Endothelial cell of umbilical vein (primary cell): ENCODE measurements around the gene SLC26A8. TPM values are rescaled to one million over a fixed set of nuclear protein-coding genes. Genes with fewer than 3 reads are reported as not detected.

Experiments used
- BruUV-seq: library from RNA; stranded (reverse); fragments of 400-500 nt; replicated peaks from 2 replicates; lab custom pipeline; 2021; lab: Mats Ljungman, UMichigan
- CTCF ChIA-PET: fragments of 300-600, 350-600 bp; sonication (Branson Sonifier 250); formaldehyde crosslinking; loops from one replicate; lab custom pipeline; 2021; ENCODE audit warnings: antibody characterized with exemption, inconsistent platforms; lab: Charles Lee
- POLR2A ChIA-PET: fragments of 300-600, 350-600 bp; sonication (Branson Sonifier 250); formaldehyde crosslinking; loops from one replicate; lab custom pipeline; 2021; ENCODE audit warnings: antibody characterized with exemption, inconsistent platforms; lab: Charles Lee
- DNase-seq: peaks from one replicate; pipeline ENCODE4 v3.0.0-alpha.2; 2011; ENCODE audit warnings: low read depth, low spot score
- FAIRE-seq: peaks from 2 replicates; lab custom pipeline; 2011; peaks lifted over from hg19 to GRCh38; lab: Jason Lieb, UNC
- H2AFZ ChIP-seq: 2 replicates; pipeline ENCODE4 v1.6.0; 2012; ENCODE audit warnings: low read depth, low read length, control low read depth, inconsistent platforms
- H3K27ac ChIP-seq: 2 replicates; pipeline ENCODE4 v1.5.1; 2011; ENCODE audit warnings: low read depth, mild to moderate bottlenecking, control low read depth, low read length, moderate library complexity; ENCODE audit not compliant: insufficient read depth
- H3K27me3 ChIP-seq, 2 experiments: 2 replicates each; pipeline versions ENCODE4 v1.6.0 to v1.6.1; 2011; ENCODE audit warnings: low read length in 2 of 2, mixed read lengths in 1 of 2; ENCODE audit not compliant: control insufficient read depth in 2 of 2, insufficient read depth in 2 of 2
- H3K36me3 ChIP-seq, 2 experiments: 2 replicates in 1 of 2; 3 replicates in 1 of 2; pipeline ENCODE4 v1.5.1; 2011; ENCODE audit warnings: low read length in 2 of 2, mild to moderate bottlenecking in 1 of 2, moderate library complexity in 1 of 2; ENCODE audit not compliant: control insufficient read depth in 2 of 2, insufficient read depth in 2 of 2; ENCODE audit errors: extremely low read depth in 1 of 2
- H3K4me1 ChIP-seq: 3 replicates; pipeline ENCODE4 v1.5.1; 2011; ENCODE audit warnings: mild to moderate bottlenecking, low read length; ENCODE audit not compliant: control insufficient read depth, insufficient read depth; ENCODE audit errors: extremely low read depth
- H3K4me2 ChIP-seq: 2 replicates; pipeline ENCODE4 v1.6.1; 2011; ENCODE audit warnings: low read length, control low read depth, mixed read lengths; ENCODE audit not compliant: insufficient read depth
- H3K4me3 ChIP-seq, 3 experiments: fragments of 200-600 bp in 1 of 3; sonication (generic), shearing (Covaris generic) in 1 of 3; replicated peaks in 1 of 3; 2 replicates each; pipeline ENCODE4 v1.5.1; 2011 to 2016; ENCODE audit warnings: control low read depth in 3 of 3, low read length in 3 of 3, mild to moderate bottlenecking in 2 of 3, inconsistent platforms in 1 of 3, low read depth in 1 of 3, moderate library complexity in 1 of 3; ENCODE audit not compliant: insufficient read depth in 1 of 3
- H3K79me2 ChIP-seq: 2 replicates; pipeline ENCODE4 v1.6.0; 2012; ENCODE audit warnings: low read length, inconsistent platforms; ENCODE audit not compliant: control insufficient read depth, insufficient read depth
- H3K9ac ChIP-seq: replicated peaks from 2 replicates; pipeline ENCODE3; 2011; ENCODE audit warnings: low read length, control low read depth; ENCODE audit not compliant: insufficient read depth; ENCODE audit errors: extremely low read depth
- H3K9me1 ChIP-seq: replicated peaks from 3 replicates; pipeline ENCODE4 v1.6.0; 2011; ENCODE audit warnings: mild to moderate bottlenecking, low read length; ENCODE audit not compliant: control insufficient read depth, insufficient read depth; ENCODE audit errors: extremely low read depth
- H3K9me3 ChIP-seq: replicated peaks from 2 replicates; pipeline ENCODE4 v1.5.1; 2012; ENCODE audit warnings: low read length, inconsistent platforms; ENCODE audit not compliant: control insufficient read depth, insufficient read depth
- H4K20me1 ChIP-seq: replicated peaks from 2 replicates; pipeline ENCODE3; 2011; ENCODE audit warnings: mild to moderate bottlenecking, low read length; ENCODE audit not compliant: control insufficient read depth, insufficient read depth; ENCODE audit errors: extremely low read depth
- CTCF ChIP-seq, 2 donors: IDR thresholded peaks; 1 replicate in 1 of 2; 2 replicates in 1 of 2; pipeline ENCODE4 v1.5.1; 2011; ENCODE audit warnings: low read length in 2 of 2, mild to moderate bottlenecking in 2 of 2, moderate library complexity in 2 of 2, control low read depth in 1 of 2, inconsistent platforms in 1 of 2, low read depth in 1 of 2; ENCODE audit not compliant: insufficient read depth in 1 of 2; ENCODE audit errors: extremely low read depth in 1 of 2
- EZH2 ChIP-seq: IDR thresholded peaks from 2 replicates; pipeline ENCODE4 v1.6.1; 2012; ENCODE audit warnings: borderline replicate concordance, low read depth, mild to moderate bottlenecking, moderate library complexity, low read length, inconsistent platforms; ENCODE audit not compliant: severe bottlenecking
- FOS ChIP-seq: IDR thresholded peaks from 2 replicates; pipeline ENCODE4 v1.6.1; 2011; ENCODE audit warnings: mild to moderate bottlenecking, low read length, moderate library complexity, borderline replicate concordance; ENCODE audit not compliant: insufficient read depth
- GATA2 ChIP-seq: IDR thresholded peaks from 2 replicates; pipeline ENCODE4 v1.7.0; 2011; ENCODE audit warnings: low read depth, mild to moderate bottlenecking, moderate library complexity, mixed read lengths, low read length; ENCODE audit not compliant: insufficient read length, insufficient read depth
- JUN ChIP-seq: IDR thresholded peaks from 2 replicates; pipeline ENCODE4 v1.6.1; 2011; ENCODE audit warnings: borderline replicate concordance, low read depth; ENCODE audit not compliant: insufficient read length, insufficient read depth
- MAX ChIP-seq: IDR thresholded peaks from 2 replicates; pipeline ENCODE4 v1.6.1; 2011; ENCODE audit not compliant: insufficient read depth, insufficient read length
- MYC ChIP-seq: IDR thresholded peaks from one replicate; pipeline ENCODE4 v1.6.1; 2011; ENCODE audit warnings: mild to moderate bottlenecking, low read depth, low read length
- POLR2A ChIP-seq: IDR thresholded peaks from 2 replicates; pipeline ENCODE4 v1.6.1; 2012; ENCODE audit warnings: low read depth, mild to moderate bottlenecking, control low read depth, low read length
- POLR2AphosphoS5 ChIP-seq: IDR thresholded peaks from 2 replicates; pipeline ENCODE4 v1.6.1; 2012; ENCODE audit warnings: low read depth, mild to moderate bottlenecking, control low read depth, low read length, moderate library complexity; ENCODE audit not compliant: insufficient read depth
- dilution Hi-C: fragments of 300-500 bp; cut with MboI; formaldehyde crosslinking; loops from one replicate; pipeline ENCODE4 v1.15.0; 2019; ENCODE audit warnings: low sequenced_read_pairs; ENCODE audit not compliant: extremely low pct_ligation_motif_present
- intact Hi-C: fragments of 100-400 bp; cut with micrococcal nuclease; formaldehyde crosslinking; loops from one replicate; pipeline ENCODE4 v1.10.0; 2022
- polyA plus RNA-seq, 4 experiments: library from polyadenylated mRNA; depleted of rRNA in 3 of 4; stranded (reverse) in 3 of 4; unstranded in 1 of 4; fragments of >200 nt; gene quantifications; 2 replicates each; pipeline versions ENCODE4 v1.2.1 to v1.2.3, GENCODE V29; 2011 to 2012; ENCODE audit warnings: missing spikeins in 1 of 4
- total RNA-seq: library from RNA; stranded (reverse); gene quantifications from 2 replicates; pipeline ENCODE4 v1.2.3, GENCODE V29; 2021

SLC26A8 gene
- total and polyA plus RNA-seq, 2 donors (not counting 3 experiments of a cell fraction or from before 2014, with no cell fraction given) = 0.01 TPM; not detected in 1

- FAIRE-seq (no peak), DNase-seq (no peak)
- Histone ChIP-seq H3K27me3 (no peaks in the 10 kb centered on the region), H3K9me3 (no peaks in the 10 kb centered on the region), H3K27ac (no peak overlapping the region), H3K4me1 (no peaks in the 10 kb centered on the region), H3K36me3 (peaks cover 0 to 4% of the 10 kb centered on the region in 2 experiments), H4K20me1 (peaks cover 3% of the 10 kb centered on the region), H3K4me2 (no peak overlapping the region), H3K9me1 (no peaks in the 10 kb centered on the region), H3K79me2 (peaks cover 83% of the 10 kb centered on the region), H3K9ac (no peak overlapping the region), H2AFZ (no peak overlapping the region), H3K4me3 (no peak overlapping the region)
- BruUV-seq = no TSS peak
- dilution Hi-C loops = no loop called here
- TF ChIP-seq MAX = no peak
- intact Hi-C loops = no loop called here
- ChIA-PET CTCF (interaction anchor here (1.5 kb wide), 1 partner anchor 12 kb away, joined by 5 read pairs; no protein-coding TSS in a partner anchor), POLR2A (no interaction called here)
Observed at GRCh38 chr6:36062247-36062646, 37.8 kb upstream of the SLC26A8 start.

- Histone ChIP-seq H3K79me2 (peaks cover 82% of the 10 kb centered on the region), H2AFZ (no peak overlapping the region), H3K27ac (no peak overlapping the region), H3K4me2 (no peak overlapping the region), H3K9me1 (no peaks in the 10 kb centered on the region), H4K20me1 (peaks cover 3% of the 10 kb centered on the region), H3K9ac (no peak overlapping the region), H3K9me3 (no peaks in the 10 kb centered on the region), H3K27me3 (no peaks in the 10 kb centered on the region), H3K4me1 (no peaks in the 10 kb centered on the region), H3K4me3 (no peak overlapping the region), H3K36me3 (peaks cover 0 to 4% of the 10 kb centered on the region in 2 experiments)
- dilution Hi-C loops (no loop called here), intact Hi-C loops (no loop called here)
- ChIA-PET CTCF (interaction anchor here (0.6 to 1.5 kb wide), 3 partner anchors 10 to 33 kb away, joined by 3 to 5 read pairs (median 3); no protein-coding TSS in a partner anchor), POLR2A (no interaction called here)
- no TSS peak for BruUV-seq
- FAIRE-seq (no peak), DNase-seq (no peak)
- TF ChIP-seq GATA2 (no peak), EZH2 (no peak), CTCF (IDR thresholded peaks at IDR 0.05; ENCODE audit: extremely low read depth in 1 of 2, insufficient read depth in 1 of 2, low read depth in 1 of 2, low read length in 2 of 2) (no peak), MAX (no peak), JUN (no peak), POLR2AphosphoS5 (no peak), POLR2A (no peak), FOS (no peak), MYC (no peak)
Observed at GRCh38 chr6:36061236-36061635, 36.8 kb upstream of the SLC26A8 start.
